Mucosa of stomach (tissue), 1 donor: ENCODE measurements around the gene FTCD.

ENCODE experiments used
- H3K27me3 ChIP-seq: one replicate; pipeline ENCODE4 v1.7.0; 2013; ENCODE audit warnings: mild to moderate bottlenecking, low read length; ENCODE audit not compliant: control insufficient read depth, insufficient read depth
- H3K36me3 ChIP-seq: one replicate; pipeline ENCODE4 v1.7.0; 2013; ENCODE audit warnings: low read length; ENCODE audit not compliant: control insufficient read depth, insufficient read depth
- H3K4me1 ChIP-seq: one replicate; pipeline ENCODE4 v1.7.0; 2013; ENCODE audit warnings: mild to moderate bottlenecking, low read length; ENCODE audit not compliant: control insufficient read depth, insufficient read depth
- H3K4me3 ChIP-seq: one replicate; pipeline ENCODE4 v1.7.0; 2013; ENCODE audit warnings: low read length
- H3K9ac ChIP-seq: one replicate; pipeline ENCODE4 v1.7.0; 2013; ENCODE audit warnings: mild to moderate bottlenecking, low read length, moderate library complexity
- H3K9me3 ChIP-seq: one replicate; pipeline ENCODE4 v1.7.0; 2013; ENCODE audit warnings: mild to moderate bottlenecking, low read length, moderate library complexity; ENCODE audit not compliant: control insufficient read depth
- donor health status: Pancreatic carcinoma.

Gene FTCD

DNA sequence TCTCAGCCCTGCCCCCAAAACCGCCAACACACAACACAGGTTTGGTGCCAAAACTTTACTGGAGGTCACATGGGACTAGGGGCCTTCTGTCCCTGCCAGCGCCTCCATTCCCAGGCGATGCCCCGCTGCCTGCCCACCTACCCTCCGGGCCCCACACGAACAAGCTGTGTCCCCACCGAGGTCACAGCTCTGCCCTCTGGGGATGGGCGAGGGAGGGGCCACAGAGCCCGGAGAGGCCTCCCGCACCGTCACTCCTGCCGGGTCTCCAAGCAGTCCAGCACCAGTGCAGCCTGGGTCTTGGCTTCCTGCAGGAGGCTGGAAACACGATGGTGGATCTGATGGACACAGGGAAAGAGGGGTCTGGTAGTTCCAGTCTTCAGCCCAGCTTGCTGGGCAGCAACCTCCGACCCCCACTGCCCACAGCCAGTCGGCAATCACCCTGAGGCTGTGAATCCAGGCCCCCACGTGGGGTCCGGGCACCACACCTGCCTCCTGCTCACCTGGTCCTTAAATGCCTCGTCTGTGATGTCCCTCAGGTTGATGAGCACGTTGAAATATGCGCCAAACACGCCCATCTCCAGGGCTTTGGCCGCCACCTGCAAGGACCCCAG lies 18.5 kb downstream of the FTCD start:
- Histone ChIP-seq H3K9ac (no peak overlapping the region), H3K9me3 (no peaks in the 10 kb centered on the region), H3K4me1 (no peaks in the 10 kb centered on the region), H3K27me3 (peaks cover 16% of the 10 kb centered on the region), H3K4me3 (no peak overlapping the region), H3K36me3 (no peaks in the 10 kb centered on the region)

DNA sequence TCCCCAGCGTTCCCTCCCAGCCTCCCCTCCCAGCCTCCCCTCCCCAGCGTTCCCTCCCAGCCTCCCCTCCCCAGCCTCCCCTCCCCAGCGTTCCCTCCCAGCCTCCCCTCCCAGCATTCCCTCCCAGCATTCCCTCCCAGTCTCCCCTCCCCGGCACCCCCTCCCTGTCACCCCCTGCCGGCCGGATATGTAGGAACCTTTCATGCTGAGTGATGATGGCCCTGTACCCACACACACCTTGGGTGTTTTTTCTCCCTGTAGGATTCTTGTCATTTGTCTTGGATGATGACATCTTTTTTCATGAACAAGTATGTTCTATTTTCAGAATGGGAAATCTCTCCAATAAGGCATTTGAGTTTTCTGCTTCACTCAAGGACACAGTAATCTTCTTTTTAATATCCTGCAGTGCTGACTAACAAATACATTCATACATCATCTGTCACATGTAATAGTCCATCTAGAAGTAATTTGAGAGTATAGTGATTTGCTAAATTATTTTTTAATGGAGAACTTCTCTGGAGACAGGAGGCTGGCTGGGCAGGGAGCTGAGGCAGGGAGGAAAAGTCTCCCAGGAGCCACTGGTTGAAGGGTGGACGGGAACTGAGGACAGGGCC lies 19.5 kb downstream of the FTCD start:
- H3K4me1 ChIP-seq: no peaks in the 10 kb centered on the region
- H3K36me3 ChIP-seq: no peaks in the 10 kb centered on the region
- H3K27me3 ChIP-seq: peaks cover 12% of the 10 kb centered on the region
- no peaks in the 10 kb centered on the region for H3K9me3 ChIP-seq
- H3K9ac ChIP-seq: no peak overlapping the region
- H3K4me3 ChIP-seq: no peak overlapping the region

DNA sequence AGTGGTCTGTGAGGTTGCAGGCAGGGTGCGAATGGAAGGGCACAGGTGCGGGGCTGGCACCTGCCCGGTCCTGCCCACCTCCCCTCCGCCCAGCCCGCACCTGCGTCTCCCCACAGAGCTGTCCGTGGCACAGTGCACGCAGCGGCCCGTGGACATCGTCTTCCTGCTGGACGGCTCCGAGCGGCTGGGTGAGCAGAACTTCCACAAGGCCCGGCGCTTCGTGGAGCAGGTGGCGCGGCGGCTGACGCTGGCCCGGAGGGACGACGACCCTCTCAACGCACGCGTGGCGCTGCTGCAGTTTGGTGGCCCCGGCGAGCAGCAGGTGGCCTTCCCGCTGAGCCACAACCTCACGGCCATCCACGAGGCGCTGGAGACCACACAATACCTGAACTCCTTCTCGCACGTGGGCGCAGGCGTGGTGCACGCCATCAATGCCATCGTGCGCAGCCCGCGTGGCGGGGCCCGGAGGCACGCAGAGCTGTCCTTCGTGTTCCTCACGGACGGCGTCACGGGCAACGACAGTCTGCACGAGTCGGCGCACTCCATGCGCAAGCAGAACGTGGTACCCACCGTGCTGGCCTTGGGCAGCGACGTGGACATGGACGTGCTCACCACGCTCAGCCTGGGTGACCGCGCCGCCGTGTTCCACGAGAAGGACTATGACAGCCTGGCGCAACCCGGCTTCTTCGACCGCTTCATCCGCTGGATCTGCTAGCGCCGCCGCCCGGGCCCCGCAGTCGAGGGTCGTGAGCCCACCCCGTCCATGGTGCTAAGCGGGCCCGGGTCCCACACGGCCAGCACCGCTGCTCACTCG lies 23.3 kb downstream of the FTCD start:
- Histone ChIP-seq H3K27me3 (no peaks in the 10 kb centered on the region), H3K9me3 (no peaks in the 10 kb centered on the region), H3K9ac (no peak overlapping the region), H3K4me1 (no peaks in the 10 kb centered on the region), H3K4me3 (no peak overlapping the region), H3K36me3 (no peaks in the 10 kb centered on the region)

DNA sequence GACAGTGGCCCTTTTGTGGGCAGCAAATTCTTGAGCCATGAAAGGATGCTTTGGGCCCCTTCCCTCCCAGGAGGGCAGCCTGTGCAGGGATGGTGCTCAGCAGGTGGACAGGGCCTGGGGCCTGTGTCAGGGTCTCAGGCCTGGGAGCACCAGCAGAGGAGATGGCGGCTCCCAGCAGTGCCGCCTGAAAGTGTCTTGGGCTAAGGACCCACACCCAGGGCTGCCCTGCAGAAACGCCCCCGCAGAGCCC lies 23.9 kb downstream of the FTCD start:
- no peaks in the 10 kb centered on the region for H3K9me3 ChIP-seq
- no peaks in the 10 kb centered on the region for H3K27me3 ChIP-seq
- H3K36me3 ChIP-seq: no peaks in the 10 kb centered on the region
- no peak overlapping the region for H3K9ac ChIP-seq
- H3K4me3 ChIP-seq: no peak overlapping the region
- no peaks in the 10 kb centered on the region for H3K4me1 ChIP-seq

DNA sequence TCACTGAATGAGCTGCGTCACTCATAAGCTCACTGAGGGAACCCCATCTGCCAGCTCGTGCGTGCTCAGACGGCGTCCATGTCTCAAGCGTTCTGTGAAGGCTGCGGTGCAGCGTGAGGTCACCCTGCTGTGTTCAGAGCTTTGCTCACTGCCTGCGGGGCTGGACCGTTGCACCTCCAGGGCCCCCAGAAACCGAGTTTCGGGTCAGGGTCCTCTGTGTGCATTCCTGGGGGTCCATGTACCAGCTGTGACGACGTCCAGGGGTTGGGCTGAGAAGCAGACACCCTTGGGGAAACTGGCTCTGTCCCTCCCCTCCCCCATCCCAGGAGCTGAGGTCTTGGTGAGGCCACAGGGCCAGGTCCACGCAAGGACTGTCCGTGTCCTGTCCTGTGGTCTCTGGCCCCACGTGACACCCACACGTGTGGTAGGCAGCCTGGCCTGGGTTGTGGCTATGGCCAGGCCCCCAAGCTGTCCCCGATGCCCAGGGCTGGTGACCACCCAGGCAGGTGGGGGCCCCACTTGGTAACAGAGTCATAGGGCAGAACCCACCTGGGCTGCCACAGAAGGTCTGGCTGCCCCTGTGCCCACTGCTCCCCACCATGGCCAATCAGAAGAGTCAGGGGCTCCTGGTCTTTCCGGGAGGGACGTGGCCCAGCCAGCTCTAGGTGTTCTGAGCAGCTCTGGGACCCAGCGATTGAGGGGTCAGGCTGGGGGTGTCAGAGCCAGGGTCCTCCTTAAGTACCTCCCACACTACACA lies 24.4 kb downstream of the FTCD start:
- no peak overlapping the region for H3K9ac ChIP-seq
- no peaks in the 10 kb centered on the region for H3K27me3 ChIP-seq
- no peak overlapping the region for H3K4me3 ChIP-seq
- no peaks in the 10 kb centered on the region for H3K36me3 ChIP-seq
- H3K9me3 ChIP-seq: no peaks in the 10 kb centered on the region
- H3K4me1 ChIP-seq: no peaks in the 10 kb centered on the region

DNA sequence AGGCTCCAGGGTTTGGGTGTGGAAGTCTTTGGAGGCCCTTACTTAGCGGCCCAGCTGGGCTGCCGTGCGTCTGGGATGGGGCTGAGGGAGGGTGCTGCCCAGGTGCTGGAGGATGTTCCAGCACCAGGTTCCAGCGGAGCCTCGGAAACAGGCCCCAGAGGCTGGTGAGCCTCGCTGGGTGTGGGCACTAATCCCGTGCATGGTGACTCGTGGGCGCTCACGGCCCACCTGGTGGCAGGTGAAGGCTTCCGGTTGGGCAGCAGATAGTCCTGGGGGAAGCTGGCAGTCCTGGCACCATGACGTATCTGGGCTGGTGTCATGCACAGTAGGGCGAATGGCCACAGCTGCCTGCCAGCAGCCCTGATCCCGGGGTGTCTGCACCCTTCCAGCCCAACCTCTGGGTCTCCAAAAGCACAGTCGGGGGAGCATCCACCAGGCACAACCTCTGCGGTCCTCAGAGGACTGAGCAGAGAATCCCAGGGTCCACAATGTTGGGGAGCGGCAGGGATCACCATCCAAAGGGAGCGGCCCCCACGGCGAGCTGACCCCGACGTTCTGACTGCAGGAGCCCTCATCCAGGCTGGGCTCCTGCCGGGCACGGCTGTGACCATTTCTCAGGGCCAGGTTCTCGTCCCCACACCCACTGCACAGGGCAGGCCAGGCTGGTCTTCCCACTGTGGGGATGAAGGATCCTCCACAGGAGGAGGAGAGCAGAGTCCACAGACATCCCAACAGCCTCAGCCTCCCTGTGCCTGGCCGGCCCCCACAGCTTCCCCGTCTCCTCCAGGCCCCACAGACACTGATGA lies 25.3 kb downstream of the FTCD start:
- Histone ChIP-seq H3K36me3 (no peaks in the 10 kb centered on the region), H3K27me3 (no peaks in the 10 kb centered on the region), H3K4me1 (no peaks in the 10 kb centered on the region), H3K9me3 (no peaks in the 10 kb centered on the region), H3K4me3 (no peak overlapping the region), H3K9ac (no peak overlapping the region)

DNA sequence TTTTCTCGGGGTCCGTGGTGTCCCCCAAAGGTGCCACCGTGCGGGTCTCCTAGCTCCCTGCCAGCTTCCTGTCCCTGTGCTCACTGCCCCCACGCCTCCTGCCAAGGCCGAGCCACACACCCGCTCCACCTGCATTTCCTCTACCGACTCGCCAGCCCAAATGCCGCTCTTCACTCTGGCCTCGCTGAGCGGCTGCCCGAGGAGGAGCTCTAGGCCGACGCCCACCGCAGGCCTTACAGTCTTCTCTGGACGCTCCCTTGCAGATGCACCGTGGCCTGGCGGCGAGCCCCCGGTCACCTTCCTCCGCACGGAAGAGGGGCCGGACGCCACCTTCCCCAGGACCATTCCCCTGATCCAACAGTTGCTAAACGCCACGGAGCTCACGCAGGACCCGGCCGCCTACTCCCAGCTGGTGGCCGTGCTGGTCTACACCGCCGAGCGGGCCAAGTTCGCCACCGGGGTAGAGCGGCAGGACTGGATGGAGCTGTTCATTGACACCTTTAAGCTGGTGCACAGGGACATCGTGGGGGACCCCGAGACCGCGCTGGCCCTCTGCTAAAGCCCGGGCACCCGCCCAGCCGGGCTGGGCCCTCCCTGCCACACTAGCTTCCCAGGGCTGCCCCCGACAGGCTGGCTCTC lies 26.3 kb downstream of the FTCD start:
- no peaks in the 10 kb centered on the region for H3K9me3 ChIP-seq
- no peak overlapping the region for H3K4me3 ChIP-seq
- no peak overlapping the region for H3K9ac ChIP-seq
- no peaks in the 10 kb centered on the region for H3K27me3 ChIP-seq
- H3K36me3 ChIP-seq: no peaks in the 10 kb centered on the region
- H3K4me1 ChIP-seq: no peaks in the 10 kb centered on the region

DNA sequence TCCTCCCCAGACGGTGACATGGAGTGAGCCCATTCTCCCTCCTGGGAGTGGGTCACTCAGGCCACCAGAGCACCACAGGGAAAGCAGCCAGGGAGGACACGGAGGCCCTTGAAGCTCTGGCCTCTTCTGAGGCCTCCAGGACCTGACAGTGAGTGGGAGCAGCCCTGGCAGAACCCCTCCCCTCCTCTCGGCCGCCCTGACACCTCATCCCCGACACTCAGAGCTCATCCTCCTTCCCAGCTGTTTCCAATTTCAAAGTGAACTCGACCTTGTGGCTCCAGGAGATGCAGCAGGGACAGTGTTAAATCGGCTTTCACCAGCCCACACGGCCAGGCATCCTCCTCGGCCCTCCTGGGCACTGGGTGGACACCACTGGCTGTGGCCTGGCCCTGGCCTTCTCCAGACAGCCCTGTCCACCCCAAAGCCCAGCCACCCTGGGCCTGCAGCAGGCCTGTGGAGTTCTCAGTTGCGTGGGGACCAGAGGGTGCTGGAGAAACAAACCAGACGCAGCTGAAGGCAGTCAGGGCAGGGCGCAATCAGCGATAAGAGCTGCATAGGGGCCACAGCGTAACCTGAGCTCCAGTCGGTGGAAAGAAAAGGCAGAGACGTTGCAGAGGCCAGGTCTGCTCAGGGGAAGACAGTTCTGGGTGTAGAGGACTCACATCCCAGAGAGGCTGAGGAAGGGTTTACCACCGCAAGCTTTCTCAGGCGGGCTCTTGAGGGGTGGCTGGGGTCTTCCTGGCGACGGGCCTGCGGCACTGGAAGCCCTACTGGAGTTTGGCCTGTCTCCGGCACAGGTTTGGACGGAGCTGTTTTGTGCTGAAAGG lies 27.1 kb downstream of the FTCD start:
- H3K9me3 ChIP-seq: no peaks in the 10 kb centered on the region
- no peak overlapping the region for H3K9ac ChIP-seq
- H3K4me1 ChIP-seq: no peaks in the 10 kb centered on the region
- H3K36me3 ChIP-seq: no peaks in the 10 kb centered on the region
- H3K4me3 ChIP-seq: no peak overlapping the region
- H3K27me3 ChIP-seq: no peaks in the 10 kb centered on the region

DNA sequence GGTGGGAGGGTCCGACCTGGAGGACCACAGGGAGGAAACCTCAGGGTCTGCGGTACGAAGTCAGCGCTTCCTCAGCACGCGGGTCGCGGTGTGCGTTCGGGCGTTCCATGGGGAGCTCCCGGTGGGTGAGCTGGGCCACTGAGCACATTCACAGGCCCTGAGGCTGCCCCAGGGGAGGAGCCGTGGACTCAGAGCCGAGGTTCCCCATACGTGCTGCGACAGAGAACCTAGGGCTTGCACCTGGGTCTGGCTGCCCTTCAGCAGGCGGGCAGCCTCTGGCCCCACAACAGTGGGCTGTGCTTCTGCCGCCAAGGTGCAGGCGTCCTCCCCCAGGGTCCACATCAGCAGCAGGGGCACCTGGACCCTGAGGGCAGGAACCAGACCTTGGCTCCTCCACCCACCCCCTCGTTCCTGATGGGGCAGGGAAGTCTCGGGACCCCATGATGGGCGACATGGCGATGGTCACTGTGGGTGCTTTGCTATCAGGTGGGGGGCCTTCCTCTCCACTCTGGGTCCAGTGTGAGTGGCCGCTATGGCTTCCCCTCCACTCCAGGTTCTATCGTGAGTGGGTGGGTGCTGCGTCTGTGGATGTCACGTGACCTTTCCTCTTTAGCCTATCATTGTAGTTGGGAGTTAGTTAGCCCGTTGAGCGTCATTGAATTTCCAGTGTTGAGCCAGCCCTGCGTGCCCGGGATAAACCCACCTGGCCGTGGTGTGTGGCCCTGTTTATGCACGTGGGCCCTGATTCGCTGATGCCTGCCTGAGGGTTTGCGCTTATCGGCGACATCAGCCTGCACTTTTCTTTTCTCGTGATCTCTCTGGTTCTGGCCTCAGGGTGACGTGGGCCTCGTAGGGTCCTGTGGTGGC lies 27.9 kb downstream of the FTCD start:
- Histone ChIP-seq H3K9ac (no peak overlapping the region), H3K4me3 (no peak overlapping the region), H3K9me3 (no peaks in the 10 kb centered on the region), H3K27me3 (no peaks in the 10 kb centered on the region), H3K36me3 (no peaks in the 10 kb centered on the region), H3K4me1 (no peaks in the 10 kb centered on the region)
